ENCODE results near the gene PNISR.

Gene PNISR

DNA sequence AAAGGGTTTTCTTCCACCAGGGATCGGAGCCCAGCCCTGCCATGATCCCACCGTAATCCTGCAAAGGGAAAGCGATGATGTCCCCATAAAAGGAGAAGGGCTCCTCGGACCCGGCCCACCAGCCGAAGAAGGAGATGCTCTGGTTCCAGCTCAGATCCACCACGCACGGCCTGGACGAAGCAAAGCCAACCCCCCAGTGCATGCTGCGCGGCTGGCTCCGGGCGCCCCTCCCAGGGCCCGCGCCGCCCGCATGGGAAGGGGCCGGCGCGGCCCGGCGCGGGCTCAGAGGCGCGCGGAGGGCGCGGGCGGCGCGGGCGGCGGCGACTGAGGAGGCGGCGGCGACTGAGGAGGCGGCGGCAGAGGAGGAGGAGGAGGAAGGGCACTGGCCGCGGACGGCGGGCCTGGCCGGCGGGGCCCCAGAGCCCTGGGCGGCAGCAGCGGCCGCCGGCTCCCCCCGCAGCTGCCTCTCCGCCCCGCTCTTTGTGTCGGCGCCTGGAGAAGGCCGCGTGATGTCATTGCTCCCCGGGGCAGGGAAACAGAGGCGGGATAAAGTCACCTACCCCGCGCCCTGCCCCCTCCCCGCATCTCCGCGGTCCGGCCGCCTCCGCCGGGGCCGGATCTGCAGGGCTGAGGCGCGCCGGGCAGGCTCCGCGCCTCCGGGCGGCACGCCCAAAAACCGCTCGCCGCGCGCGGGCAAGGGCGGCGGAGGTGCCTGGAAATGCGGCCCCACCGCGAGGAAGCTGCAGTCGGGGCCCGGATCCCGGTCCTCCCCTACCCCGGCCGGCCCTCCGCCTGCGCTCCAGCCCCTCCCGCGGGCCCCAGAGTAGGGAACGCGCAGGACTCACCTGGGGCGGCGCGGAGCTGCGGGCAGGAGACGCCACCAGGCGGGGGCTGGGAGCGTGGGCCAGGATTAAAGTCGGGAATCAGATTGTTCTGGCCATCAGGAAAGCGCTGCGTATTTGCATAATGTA lies 75.7 kb downstream of the PNISR start, which contains the start of gene FAXC:
FAXC (minus strand) TSS at position 504 of the 971 bp plus-strand sequence; CDS start at position 202, 302 bp downstream.
- peak within 1 kb of the TSS; percentile 62 for H3K4me3 ChIP-seq (ENCODE audit: low read depth, low read length)

DNA sequence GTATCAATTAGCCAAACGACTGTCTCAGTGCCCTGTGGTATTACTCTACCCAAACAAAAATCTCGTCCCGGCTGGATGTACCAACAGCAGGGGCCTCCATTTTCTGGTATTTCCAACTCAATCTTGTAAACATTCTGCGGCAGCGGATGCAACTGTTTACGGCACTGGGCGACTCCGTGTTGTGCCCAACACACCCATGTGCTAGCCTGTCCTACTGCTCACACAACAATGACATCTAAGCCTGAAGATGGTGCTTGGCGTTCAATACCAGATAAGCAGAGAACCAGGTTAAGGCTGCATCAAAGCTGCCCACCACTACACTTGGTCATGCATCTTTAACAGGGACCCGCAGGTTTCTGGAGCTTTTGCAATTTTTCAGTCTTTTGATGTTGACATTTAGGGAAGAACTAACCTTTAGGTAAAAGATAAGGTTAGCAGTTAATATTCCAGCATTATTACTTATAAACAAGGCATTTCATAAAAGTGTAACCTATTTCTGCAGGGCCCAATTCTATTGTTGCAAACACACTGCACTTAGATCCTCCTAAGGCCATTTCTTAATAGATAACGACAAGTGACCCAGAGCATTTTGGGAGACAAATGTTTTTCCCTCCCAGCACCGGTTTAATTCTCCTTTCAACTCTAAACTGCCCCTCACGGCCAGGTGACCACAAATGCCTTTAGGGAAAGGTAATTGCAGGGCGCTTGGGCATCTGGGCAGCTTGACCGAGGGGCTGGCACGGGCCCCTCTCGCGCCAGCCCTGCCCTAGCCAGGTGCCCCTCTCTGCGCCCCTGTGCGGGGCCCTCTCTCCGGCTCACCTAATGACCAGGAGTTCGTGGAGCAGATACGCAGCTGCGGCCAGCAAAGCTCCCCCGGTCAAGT lies 76.6 kb downstream of the PNISR start:
- DNase-seq (ENCODE audit: low read depth): no peak
- peak overlapping the region; percentile 62 for H3K4me3 ChIP-seq (ENCODE audit: low read depth, low read length)

More for the DNA sequence above, 75.7 kb downstream of the PNISR start, which contains the start of gene FAXC:
- DNase-seq (ENCODE audit: low read depth): no peak
